HL-60 (cell line): Measurements from ENCODE around the gene CLDN9.

Experiments used
- TF ChIP-seq, protein P1 (sequence below): IDR thresholded peaks from one replicate; pipeline ENCODE4 v1.5.1; 2011; ENCODE audit warnings: low read length, control low read depth, inconsistent platforms; ENCODE audit not compliant: insufficient read depth
- TF ChIP-seq, protein P2 (sequence below): IDR thresholded peaks from 2 replicates; pipeline ENCODE4 v1.6.1; 2012; ENCODE audit warnings: low read depth; ENCODE audit not compliant: insufficient replicate concordance

DNA sequence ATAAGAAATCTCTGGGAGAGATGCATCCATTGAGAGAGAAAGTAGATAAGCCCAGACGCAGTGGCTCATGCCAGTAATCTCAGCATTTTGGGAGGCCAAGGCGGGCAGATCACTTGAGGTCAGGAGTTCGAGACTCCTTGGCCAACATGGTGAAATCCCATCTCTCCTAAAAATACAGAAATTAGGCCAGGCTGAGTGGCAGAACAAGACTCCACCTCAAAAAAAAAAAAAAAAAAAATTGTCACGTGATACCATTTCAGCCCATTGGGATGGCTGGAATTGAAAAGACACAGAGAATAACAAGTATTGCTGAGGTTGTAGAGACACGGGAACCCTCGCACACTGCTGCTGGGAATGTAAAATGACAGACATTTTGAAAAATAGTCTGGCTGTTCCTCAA, 49.8 kb downstream of the CLDN9 start:
- TF ChIP-seq, protein P1, sequence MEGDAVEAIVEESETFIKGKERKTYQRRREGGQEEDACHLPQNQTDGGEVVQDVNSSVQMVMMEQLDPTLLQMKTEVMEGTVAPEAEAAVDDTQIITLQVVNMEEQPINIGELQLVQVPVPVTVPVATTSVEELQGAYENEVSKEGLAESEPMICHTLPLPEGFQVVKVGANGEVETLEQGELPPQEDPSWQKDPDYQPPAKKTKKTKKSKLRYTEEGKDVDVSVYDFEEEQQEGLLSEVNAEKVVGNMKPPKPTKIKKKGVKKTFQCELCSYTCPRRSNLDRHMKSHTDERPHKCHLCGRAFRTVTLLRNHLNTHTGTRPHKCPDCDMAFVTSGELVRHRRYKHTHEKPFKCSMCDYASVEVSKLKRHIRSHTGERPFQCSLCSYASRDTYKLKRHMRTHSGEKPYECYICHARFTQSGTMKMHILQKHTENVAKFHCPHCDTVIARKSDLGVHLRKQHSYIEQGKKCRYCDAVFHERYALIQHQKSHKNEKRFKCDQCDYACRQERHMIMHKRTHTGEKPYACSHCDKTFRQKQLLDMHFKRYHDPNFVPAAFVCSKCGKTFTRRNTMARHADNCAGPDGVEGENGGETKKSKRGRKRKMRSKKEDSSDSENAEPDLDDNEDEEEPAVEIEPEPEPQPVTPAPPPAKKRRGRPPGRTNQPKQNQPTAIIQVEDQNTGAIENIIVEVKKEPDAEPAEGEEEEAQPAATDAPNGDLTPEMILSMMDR = no peak
- TF ChIP-seq, protein P2, sequence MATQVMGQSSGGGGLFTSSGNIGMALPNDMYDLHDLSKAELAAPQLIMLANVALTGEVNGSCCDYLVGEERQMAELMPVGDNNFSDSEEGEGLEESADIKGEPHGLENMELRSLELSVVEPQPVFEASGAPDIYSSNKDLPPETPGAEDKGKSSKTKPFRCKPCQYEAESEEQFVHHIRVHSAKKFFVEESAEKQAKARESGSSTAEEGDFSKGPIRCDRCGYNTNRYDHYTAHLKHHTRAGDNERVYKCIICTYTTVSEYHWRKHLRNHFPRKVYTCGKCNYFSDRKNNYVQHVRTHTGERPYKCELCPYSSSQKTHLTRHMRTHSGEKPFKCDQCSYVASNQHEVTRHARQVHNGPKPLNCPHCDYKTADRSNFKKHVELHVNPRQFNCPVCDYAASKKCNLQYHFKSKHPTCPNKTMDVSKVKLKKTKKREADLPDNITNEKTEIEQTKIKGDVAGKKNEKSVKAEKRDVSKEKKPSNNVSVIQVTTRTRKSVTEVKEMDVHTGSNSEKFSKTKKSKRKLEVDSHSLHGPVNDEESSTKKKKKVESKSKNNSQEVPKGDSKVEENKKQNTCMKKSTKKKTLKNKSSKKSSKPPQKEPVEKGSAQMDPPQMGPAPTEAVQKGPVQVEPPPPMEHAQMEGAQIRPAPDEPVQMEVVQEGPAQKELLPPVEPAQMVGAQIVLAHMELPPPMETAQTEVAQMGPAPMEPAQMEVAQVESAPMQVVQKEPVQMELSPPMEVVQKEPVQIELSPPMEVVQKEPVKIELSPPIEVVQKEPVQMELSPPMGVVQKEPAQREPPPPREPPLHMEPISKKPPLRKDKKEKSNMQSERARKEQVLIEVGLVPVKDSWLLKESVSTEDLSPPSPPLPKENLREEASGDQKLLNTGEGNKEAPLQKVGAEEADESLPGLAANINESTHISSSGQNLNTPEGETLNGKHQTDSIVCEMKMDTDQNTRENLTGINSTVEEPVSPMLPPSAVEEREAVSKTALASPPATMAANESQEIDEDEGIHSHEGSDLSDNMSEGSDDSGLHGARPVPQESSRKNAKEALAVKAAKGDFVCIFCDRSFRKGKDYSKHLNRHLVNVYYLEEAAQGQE = no peak
